GM08714 (cell line): Measurements from ENCODE around the gene TBPL1.
"Not testable (repeated sequence)": the region's sequence is repeated elsewhere in the genome, so short reads cannot be mapped to it uniquely, and the experiment has no call there.

Experiments used
- H3K4me3 ChIP-seq: fragments of 200-500 bp; sonication (Bioruptor generic); 2 replicates; pipeline ENCODE4 v1.5.1; 2014; ENCODE audit warnings: mild to moderate bottlenecking, low read length, inconsistent platforms
- ZNF274 ChIP-seq: IDR thresholded peaks from 2 replicates; pipeline ENCODE4 v1.6.1; 2012; ENCODE audit warnings: mild to moderate bottlenecking, low read depth, low read length

TBPL1 gene

GRCh38 chr6:133977983-133978895 lies 25.2 kb downstream of the TBPL1 start:
- H3K4me3 ChIP-seq, result no peak overlapping the region
- TF ChIP-seq ZNF274, result no peak

- TF ChIP-seq ZNF274, result no peak
- no peak overlapping the region for H3K4me3 ChIP-seq
Observed at GRCh38 chr6:133978896-133979240, 25.8 kb downstream of the TBPL1 start.

DNA sequence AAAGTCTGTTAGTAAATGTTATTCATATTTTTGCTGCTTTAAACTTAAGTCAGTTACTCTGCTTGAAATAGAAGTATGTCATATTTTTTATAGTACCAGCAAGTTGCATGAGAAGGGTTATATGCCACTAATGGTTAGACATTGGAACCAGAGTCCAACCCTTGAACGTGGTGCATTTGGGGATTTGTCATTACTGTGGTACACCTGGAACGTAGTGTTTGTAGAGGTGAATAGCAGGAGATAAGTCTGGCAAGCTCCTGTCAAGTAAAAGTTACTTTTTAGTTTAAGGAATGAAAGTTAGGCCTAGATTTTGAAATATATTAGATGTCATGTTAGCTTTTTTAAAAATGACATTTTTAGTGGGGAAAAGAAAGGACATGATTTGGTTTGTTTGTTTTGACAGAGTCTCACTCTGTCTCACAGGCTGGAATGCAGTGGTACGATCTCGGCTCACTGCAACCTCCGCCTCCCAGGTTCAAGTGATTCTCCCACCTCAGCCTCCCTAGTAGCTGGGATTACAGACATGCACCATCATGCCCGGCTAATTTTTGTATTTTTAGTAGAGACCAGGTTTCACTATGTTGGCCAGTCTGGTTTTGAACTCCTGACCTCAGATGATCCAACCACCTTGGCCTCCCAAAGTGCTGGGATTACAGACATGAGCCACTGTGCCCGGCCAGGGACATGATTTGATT lies 26.4 kb downstream of the TBPL1 start:
- H3K4me3 ChIP-seq, result not testable (repeated sequence)

- H3K4me3 ChIP-seq, result no peak overlapping the region
- no peak for TF ChIP-seq ZNF274
Observed at GRCh38 chr6:133980168-133980567, 27.1 kb downstream of the TBPL1 start.

DNA sequence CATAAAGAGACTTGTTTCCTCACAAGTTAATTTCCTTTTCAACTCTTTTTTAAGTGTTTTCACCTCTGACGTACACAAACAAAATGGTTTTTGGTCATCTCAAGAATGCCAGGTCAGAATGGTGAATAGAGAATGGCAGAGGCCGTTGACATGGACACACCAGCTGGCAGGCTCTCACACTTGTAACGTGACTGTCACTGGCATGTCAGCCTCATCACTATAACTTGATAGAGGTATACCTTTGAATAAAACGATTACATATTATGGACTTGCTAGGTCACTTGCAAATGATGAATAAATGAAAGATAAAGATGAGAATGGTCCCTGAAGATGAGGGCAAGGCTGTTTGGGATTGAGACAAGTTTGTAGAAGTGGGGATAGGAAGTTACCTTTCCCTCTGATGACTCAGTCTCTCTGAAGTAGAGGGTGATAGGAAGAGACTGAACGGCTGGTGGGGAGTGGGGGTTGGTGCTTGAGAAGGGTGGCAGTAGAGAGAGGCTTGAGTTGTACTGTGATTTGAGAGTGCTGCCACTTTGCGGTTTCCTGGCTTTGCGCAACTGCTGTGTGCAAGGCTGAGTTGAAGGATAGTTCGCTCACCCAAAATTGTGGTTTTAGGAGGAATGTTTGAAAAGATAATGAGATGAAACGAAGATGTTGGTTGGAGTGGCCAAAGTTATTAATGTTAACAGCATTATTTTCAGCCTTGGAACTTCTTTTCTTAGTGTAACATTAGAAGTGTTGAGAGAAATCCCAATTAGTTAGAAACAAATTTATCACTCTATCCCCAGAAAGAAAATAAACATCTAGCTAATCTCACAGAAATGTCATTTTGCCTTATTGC lies 30.3 kb downstream of the TBPL1 start:
- H3K4me3 ChIP-seq, result no peak overlapping the region
- TF ChIP-seq ZNF274, result no peak

DNA sequence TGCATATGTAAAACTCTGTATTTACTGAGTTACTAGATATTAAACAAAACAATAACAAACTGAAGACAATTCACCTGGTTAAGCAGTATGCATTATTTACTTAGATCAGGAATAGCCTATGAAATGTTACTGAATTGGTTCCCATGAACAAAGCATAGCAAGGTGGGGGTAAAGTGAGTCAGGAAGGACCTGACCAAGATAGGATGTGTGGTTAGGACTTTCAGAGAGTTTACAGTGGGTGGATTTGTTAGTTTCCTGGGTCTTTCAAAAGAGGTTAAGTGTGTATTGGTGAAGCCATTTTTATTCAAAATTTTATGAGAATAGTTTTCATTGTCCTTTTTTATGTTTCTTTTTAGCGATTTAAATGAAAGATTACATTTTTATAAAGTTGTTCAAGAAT lies 32.9 kb downstream of the TBPL1 start:
- H3K4me3 ChIP-seq, result no peak overlapping the region
- no peak for TF ChIP-seq ZNF274

GRCh38 chr6:133986942-133987341 lies 33.9 kb downstream of the TBPL1 start:
- H3K4me3 ChIP-seq, result no peak overlapping the region
- no peak for TF ChIP-seq ZNF274

DNA sequence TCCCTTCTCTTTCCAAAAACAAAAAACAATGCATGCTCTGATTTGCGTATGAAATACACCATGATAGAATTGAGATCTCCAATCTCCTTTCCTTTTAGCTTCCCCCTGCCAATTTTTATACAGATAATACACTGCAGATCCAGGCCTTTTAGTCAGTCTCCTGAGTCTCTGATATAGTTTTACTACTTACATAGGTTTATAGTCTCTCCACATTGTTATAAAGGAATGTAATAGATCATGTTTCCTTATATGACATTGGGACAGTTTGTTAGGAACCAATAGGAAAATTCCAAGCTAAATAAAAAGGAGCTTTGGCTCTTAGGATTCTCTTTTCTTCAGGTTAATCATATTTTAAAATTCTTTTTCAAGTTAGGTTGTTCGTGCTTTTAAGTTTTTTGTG lies 36.5 kb downstream of the TBPL1 start:
- no peak overlapping the region for H3K4me3 ChIP-seq
- no peak for TF ChIP-seq ZNF274

GRCh38 chr6:133990321-133990720 lies 37.3 kb downstream of the TBPL1 start:
- no peak for TF ChIP-seq ZNF274
- H3K4me3 ChIP-seq, result no peak overlapping the region

- TF ChIP-seq ZNF274, result no peak
- H3K4me3 ChIP-seq, result no peak overlapping the region
Observed at GRCh38 chr6:133991096-133991593, 38.1 kb downstream of the TBPL1 start.

DNA sequence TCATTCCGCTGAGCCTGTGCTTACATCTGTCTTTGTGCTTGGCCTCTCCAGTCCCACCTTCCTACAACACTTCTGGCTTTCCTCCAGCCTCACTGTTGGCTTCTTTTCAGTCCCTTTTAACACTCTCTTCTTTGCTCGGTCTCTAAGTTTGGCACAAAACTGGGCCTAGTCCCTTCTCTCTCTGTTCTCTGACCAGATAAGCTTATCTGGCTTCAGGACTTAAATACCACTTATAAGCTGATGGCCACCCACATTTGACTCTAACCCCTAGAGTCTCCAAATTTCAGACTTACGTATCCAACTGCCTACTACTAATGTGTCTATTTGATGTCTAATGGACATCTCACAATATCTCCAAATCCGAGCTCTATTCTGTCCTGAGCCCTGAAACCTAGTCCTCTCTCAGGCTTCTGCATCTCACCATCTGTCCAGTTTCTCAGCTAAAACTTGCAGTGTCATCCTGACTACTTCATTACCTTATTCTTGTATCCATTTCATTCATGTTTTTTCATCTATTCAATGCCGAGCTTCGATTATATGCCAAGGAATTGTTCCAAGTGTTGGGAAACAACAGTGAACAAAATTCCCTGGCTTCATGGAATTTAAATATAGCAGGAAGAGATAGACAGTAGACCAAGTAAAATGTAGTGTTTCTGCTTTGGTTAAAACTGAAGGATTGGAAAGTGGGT lies 40.1 kb downstream of the TBPL1 start:
- no peak overlapping the region for H3K4me3 ChIP-seq
- TF ChIP-seq ZNF274, result no peak

DNA sequence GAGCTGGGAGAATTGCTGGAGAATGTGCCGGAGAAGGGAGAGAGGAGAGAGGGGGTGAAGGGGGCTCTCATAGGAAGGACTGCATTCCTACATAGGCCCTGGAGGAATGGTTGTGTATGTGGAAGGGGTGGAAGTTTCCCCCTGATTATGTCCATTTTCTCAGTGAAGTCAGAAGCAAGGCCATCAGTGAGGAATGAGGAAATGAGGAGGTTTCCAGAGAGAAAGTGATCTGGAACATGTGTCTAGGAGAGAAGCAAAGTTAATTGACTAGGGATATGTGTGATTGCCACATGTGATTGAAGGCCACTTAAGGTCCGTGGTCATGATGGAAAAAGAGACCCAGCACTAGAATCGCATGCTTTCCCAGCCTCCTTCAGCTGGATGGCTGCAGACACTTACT lies 42.3 kb downstream of the TBPL1 start:
- H3K4me3 ChIP-seq, result no peak overlapping the region
- TF ChIP-seq ZNF274, result no peak

DNA sequence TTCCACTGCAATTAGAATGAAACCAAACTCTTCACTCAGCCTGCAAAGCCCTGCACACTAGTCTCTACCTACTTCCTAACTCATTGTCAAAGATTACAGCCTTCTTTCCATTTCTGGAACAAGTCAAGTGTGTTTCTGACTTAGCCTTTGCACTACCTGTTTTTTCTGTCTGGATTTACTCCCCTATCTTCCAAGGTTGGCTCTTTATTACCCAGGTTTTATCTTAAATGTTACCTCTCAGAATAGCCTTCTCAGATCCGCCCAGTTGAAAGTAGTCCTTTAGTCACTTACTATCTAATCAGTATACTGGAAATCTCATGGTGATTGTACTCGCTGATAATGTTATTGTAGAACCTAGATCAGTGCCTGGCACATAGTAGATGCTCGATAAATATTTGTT lies 42.7 kb downstream of the TBPL1 start:
- H3K4me3 ChIP-seq, result no peak overlapping the region
- no peak for TF ChIP-seq ZNF274

DNA sequence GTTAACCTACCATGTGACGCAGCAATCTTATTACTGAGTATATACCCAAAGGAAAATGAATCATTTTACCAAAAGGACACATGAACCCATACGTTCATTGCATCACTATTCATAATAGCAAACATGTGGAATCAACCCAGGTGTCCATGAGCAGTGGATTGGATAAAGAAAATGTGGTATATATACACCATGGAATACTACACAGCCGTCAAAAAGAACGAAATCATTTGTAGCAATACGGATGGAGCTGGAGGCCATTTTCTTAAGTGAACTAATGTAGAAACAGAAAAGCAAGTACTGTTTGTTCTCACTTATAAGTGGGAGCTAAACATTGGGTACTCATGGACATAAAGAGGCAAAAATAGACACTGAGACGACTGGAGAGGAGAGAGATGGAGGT lies 44.2 kb downstream of the TBPL1 start:
- H3K4me3 ChIP-seq, result no peak overlapping the region
- no peak for TF ChIP-seq ZNF274
